ENCODE results near the gene PHRF1. TPM values are rescaled to one million over a fixed set of nuclear protein-coding genes. Genes with fewer than 3 reads are reported as not detected.

The PHRF1 gene
- total and polyA plus RNA-seq, 9 of the 15 experiments (the other 6 are each of a cell fraction or from before 2014, with no cell fraction given): 0.07 to 37.2 (median 7.7) TPM

DNA sequence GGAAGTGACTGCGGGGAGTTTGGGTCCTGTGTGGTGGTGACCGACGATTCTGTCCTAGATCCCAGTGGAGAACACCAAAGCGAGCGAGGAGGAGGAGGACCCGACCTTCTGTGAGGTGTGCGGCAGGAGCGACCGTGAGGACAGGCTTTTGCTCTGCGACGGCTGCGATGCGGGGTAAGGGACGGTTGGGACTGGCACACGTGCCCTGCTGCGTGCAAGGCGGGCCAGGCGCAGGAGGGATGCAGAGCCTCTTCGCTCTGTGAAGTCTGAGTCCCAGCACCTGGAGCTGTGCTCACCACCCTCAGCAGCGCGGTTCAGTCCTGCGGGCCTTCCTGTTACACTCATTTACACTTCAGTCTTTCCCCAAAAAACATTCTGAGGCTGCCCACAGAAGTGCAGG, 16.2 kb downstream of the PHRF1 start (continued):
- no peak for TF ChIP-seq ZNF518B (CRISPR knock-in tag; IDR thresholded peaks at IDR 0.05)
- TF ChIP-seq ZNF174 (CRISPR knock-in tag; IDR thresholded peaks at IDR 0.05): no peak
- TF ChIP-seq, protein P1, sequence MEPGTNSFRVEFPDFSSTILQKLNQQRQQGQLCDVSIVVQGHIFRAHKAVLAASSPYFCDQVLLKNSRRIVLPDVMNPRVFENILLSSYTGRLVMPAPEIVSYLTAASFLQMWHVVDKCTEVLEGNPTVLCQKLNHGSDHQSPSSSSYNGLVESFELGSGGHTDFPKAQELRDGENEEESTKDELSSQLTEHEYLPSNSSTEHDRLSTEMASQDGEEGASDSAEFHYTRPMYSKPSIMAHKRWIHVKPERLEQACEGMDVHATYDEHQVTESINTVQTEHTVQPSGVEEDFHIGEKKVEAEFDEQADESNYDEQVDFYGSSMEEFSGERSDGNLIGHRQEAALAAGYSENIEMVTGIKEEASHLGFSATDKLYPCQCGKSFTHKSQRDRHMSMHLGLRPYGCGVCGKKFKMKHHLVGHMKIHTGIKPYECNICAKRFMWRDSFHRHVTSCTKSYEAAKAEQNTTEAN (CRISPR knock-in tag; IDR thresholded peaks at IDR 0.05): no peak
- TF ChIP-seq PPARD (CRISPR knock-in tag; IDR thresholded peaks at IDR 0.05): no peak

DNA sequence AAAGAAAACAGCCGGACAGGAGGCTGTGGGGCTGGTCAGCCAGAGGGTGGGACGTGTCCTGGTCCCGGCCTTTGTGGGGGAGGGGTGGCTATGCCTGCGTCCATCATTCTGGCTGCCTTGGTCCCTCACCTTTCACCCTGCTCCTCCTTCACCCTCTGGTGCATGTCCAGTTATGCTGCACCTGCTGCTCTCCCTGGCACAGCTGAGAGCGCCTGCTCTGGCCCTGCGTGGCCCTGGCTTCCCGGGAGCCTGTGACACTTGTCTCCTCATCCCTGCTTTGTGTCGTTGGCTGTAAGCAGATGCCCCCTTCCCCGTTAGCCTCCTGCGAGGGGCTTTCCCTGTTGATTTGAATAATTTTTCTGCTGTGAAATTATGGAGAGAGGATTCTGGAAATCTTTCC, 16.6 kb downstream of the PHRF1 start:
- H3K36me3 ChIP-seq (ENCODE audit: control insufficient read depth, insufficient read depth, low read length): peaks cover 96% of the 10 kb centered on the region
- no peak for FAIRE-seq
- no peak overlapping the region for H3K4me3 ChIP-seq
- H4K20me1 ChIP-seq (replicated peaks; ENCODE audit: control insufficient read depth, insufficient read depth, low read length): no peaks in the 10 kb centered on the region; the same call in 1 of the 2 replicates
- H3K27ac ChIP-seq (ENCODE audit: extremely low read depth, low read depth, low read length): no peak overlapping the region
- no peaks in the 10 kb centered on the region for H3K27me3 ChIP-seq (ENCODE audit: control insufficient read depth in 2 of 2, insufficient read depth in 2 of 2, low read length in 2 of 2)
- no peak overlapping the region for H3K9ac ChIP-seq (ENCODE audit: insufficient read depth in 1 of 2, low read depth in 2 of 2, low read length in 2 of 2)
- ATAC-seq: no peak
- no peak overlapping the region for H3K4me2 ChIP-seq (ENCODE audit: insufficient read depth, low read length)
- intact Hi-C loops (cut with micrococcal nuclease) (no loop called here), in situ Hi-C loops (cut with MboI) (no loop called here)
- no TSS peak for BruUV-seq (replicated peaks)
- ChIA-PET POLR2A (interaction anchor here (1.0 kb wide), 1 partner anchor 21 kb away, joined by 3 read pairs; no protein-coding TSS in a partner anchor), CTCF (ENCODE audit: low intra/inter-chr PET ratio) (no interaction called here)
- H2AFZ ChIP-seq (ENCODE audit: low read depth, low read length): no peak overlapping the region
- H3K9me3 ChIP-seq (replicated peaks; ENCODE audit: control insufficient read depth, insufficient read depth, low read depth, low read length): no peaks in the 10 kb centered on the region
- 96% methylated on average over 9 of the region's 10 CpGs for WGBS (ENCODE audit: insufficient coverage, low coverage, missing lambda C conversion rate)
- no peak for DNase-seq (ENCODE audit: extremely low read depth in 1 of 4, low spot score in 3 of 4)
- peaks cover 16% of the 10 kb centered on the region for H3K79me2 ChIP-seq (ENCODE audit: control insufficient read depth, insufficient read depth, low read length)
- H3K9me1 ChIP-seq (ENCODE audit: control insufficient read depth, insufficient read depth, low read length): no peaks in the 10 kb centered on the region
- H3K4me1 ChIP-seq (replicated peaks in 1 of 2; ENCODE audit: control insufficient read depth in 2 of 2, insufficient read depth in 2 of 2, low read length in 2 of 2): peaks cover 3 to 24% of the 10 kb centered on the region in 2 experiments; a peak in 3 of 5 replicates
- no peak for TF ChIP-seq SMARCE1 (IDR thresholded peaks at IDR 0.05)
- TF ChIP-seq PTRF (tag; IDR thresholded peaks at IDR 0.05): no peak
- no peak for TF ChIP-seq ZNF766 (CRISPR knock-in tag; conservative IDR thresholded peaks at IDR 0.05)
- TF ChIP-seq HDAC6 (IDR thresholded peaks at IDR 0.05; ENCODE audit: low read depth, low read length): no peak
- TF ChIP-seq RFX1 (IDR thresholded peaks at IDR 0.05): no peak
- no peak for TF ChIP-seq POLR3G (IDR thresholded peaks at IDR 0.05; ENCODE audit: extremely low read depth, insufficient read length, insufficient replicate concordance)
- TF ChIP-seq, protein P2, sequence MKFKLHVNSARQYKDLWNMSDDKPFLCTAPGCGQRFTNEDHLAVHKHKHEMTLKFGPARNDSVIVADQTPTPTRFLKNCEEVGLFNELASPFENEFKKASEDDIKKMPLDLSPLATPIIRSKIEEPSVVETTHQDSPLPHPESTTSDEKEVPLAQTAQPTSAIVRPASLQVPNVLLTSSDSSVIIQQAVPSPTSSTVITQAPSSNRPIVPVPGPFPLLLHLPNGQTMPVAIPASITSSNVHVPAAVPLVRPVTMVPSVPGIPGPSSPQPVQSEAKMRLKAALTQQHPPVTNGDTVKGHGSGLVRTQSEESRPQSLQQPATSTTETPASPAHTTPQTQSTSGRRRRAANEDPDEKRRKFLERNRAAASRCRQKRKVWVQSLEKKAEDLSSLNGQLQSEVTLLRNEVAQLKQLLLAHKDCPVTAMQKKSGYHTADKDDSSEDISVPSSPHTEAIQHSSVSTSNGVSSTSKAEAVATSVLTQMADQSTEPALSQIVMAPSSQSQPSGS (CRISPR knock-in tag; IDR thresholded peaks at IDR 0.05): no peak
- TF ChIP-seq L3MBTL2 (IDR thresholded peaks at IDR 0.05): no peak
- TF ChIP-seq EP400 (IDR thresholded peaks at IDR 0.05): no peak
- TF ChIP-seq ILF3 (IDR thresholded peaks at IDR 0.05; ENCODE audit: borderline replicate concordance): no peak
- TF ChIP-seq NCOA2 (IDR thresholded peaks at IDR 0.05; ENCODE audit: partially characterized antibody in 2 of 2): no peak
- no peak for TF ChIP-seq CHD2 (IDR thresholded peaks at IDR 0.05; ENCODE audit: low read depth, low read length)
- TF ChIP-seq ETV1 (tag; conservative IDR thresholded peaks at IDR 0.05; ENCODE audit: low read depth): no peak
- TF ChIP-seq SREBF2 (CRISPR knock-in tag; IDR thresholded peaks at IDR 0.05): no peak

Measured in K562 (cell line).